K562 (cell line): ENCODE results near the gene FZD4. TPM values are rescaled to one million over a fixed set of nuclear protein-coding genes. Genes with fewer than 3 reads are reported as not detected.

Experiments used
- CHD4 ChIP-seq: fragments of 200-600 bp; sonication (generic); IDR thresholded peaks from 3 replicates; pipeline ENCODE4 v1.6.1; 2012; ENCODE audit warnings: low read depth, mild to moderate bottlenecking, mixed read lengths, low read length, inconsistent platforms; ENCODE audit not compliant: insufficient read depth, insufficient replicate concordance, poor library complexity, severe bottlenecking
- FOXO4 ChIP-seq: fragments of 450-650 bp; formaldehyde crosslinking; IDR thresholded peaks from 2 replicates; pipeline ENCODE4 v1.4.0; 2020; ENCODE audit warnings: mild to moderate bottlenecking, moderate library complexity
- GATA2 ChIP-seq: sonication (generic); formaldehyde crosslinking; IDR thresholded peaks from 2 replicates; pipeline ENCODE4 v1.4.0; 2020; ENCODE audit warnings: mild to moderate bottlenecking, missing genetic modification reagents
- HMG20A ChIP-seq: fragments of 450-650 bp; formaldehyde crosslinking; conservative IDR thresholded peaks from 2 replicates; pipeline ENCODE4 v1.4.0; 2020; ENCODE audit warnings: mild to moderate bottlenecking, mixed read lengths
- KAT7 ChIP-seq: sonication (generic); formaldehyde crosslinking; IDR thresholded peaks from 2 replicates; pipeline ENCODE4 v1.8.0; 2022; ENCODE audit warnings: missing genetic modification reagents, mild to moderate bottlenecking, borderline replicate concordance
- KDM1A ChIP-seq, 2 experiments: fragments of 450-650 bp; IDR thresholded peaks; 2 replicates each; pipeline ENCODE4 v1.6.1; 2016; ENCODE audit warnings: mild to moderate bottlenecking in 2 of 2
- KLF13 ChIP-seq: fragments of 450-650 bp; IDR thresholded peaks from 2 replicates; pipeline ENCODE4 v1.6.1; 2016; ENCODE audit warnings: missing genetic modification characterization, low read depth, mild to moderate bottlenecking, missing compliant biosample characterization, moderate library complexity, borderline replicate concordance
- MYBL2 ChIP-seq, 2 experiments: fragments of 450-650 bp in 1 of 2; sonication (generic) in 1 of 2; formaldehyde crosslinking in 1 of 2; IDR thresholded peaks; 2 replicates each; pipeline versions ENCODE4 v1.6.1 to v1.8.1; 2017 to 2022; ENCODE audit warnings: borderline replicate concordance in 1 of 2, inconsistent platforms in 1 of 2, low read depth in 1 of 2, mild to moderate bottlenecking in 1 of 2, missing genetic modification reagents in 1 of 2, moderate library complexity in 1 of 2
- NR2C2 ChIP-seq, 2 experiments: fragments of 200-800 bp in 1 of 2; sonication (Bioruptor generic) in 1 of 2; sonication (generic) in 1 of 2; formaldehyde crosslinking in 1 of 2; IDR thresholded peaks; 2 replicates each; pipeline versions ENCODE4 v1.6.1 to v1.8.0; 2016 to 2022; ENCODE audit warnings: mild to moderate bottlenecking in 1 of 2, missing compliant biosample characterization in 1 of 2, missing genetic modification characterization in 1 of 2, missing genetic modification reagents in 1 of 2
- NR3C1 ChIP-seq: sonication (generic); formaldehyde crosslinking; IDR thresholded peaks from 2 replicates; pipeline ENCODE4 v1.8.1; 2022; ENCODE audit warnings: missing genetic modification reagents
- PML ChIP-seq: IDR thresholded peaks from 2 replicates; pipeline ENCODE4 v1.6.1; 2012; ENCODE audit warnings: low read length, inconsistent platforms
- PRPF4 ChIP-seq: fragments of 200-400 bp; formaldehyde crosslinking; IDR thresholded peaks from one replicate; pipeline ENCODE4 v1.6.1; 2017; ENCODE audit warnings: low read length, low read depth, mild to moderate bottlenecking; ENCODE audit not compliant: insufficient read depth, poor library complexity, severe bottlenecking
- RHOXF2B ChIP-seq: fragments of 250-450 bp; sonication (Bioruptor Pico); conservative IDR thresholded peaks from 2 replicates; pipeline ENCODE4 v1.5.1; 2021
- SPI1 ChIP-seq: IDR thresholded peaks from 2 replicates; pipeline ENCODE4 v1.6.1; 2011; ENCODE audit warnings: low read depth, low read length, control low read depth, borderline replicate concordance
- TOE1 ChIP-seq, 2 experiments: fragments of 450-650 bp in 1 of 2; sonication (generic) in 1 of 2; formaldehyde crosslinking in 1 of 2; IDR thresholded peaks; 2 replicates each; pipeline versions ENCODE4 v1.7.1 to v1.8.0; 2016 to 2022; ENCODE audit warnings: borderline replicate concordance in 2 of 2, mild to moderate bottlenecking in 2 of 2, antibody characterized with exemption in 1 of 2, inconsistent platforms in 1 of 2, low read depth in 1 of 2, missing genetic modification reagents in 1 of 2, moderate library complexity in 1 of 2
- UBTF ChIP-seq, 2 experiments: IDR thresholded peaks; 2 replicates each; pipeline ENCODE4 v1.6.1; 2012; ENCODE audit warnings: improper control_type of control experiment in 2 of 2, low read depth in 2 of 2, low read length in 2 of 2, borderline replicate concordance in 1 of 2
- ZFP91 ChIP-seq: sonication (generic); formaldehyde crosslinking; IDR thresholded peaks from 2 replicates; pipeline ENCODE4 v1.8.0; 2022; ENCODE audit warnings: mild to moderate bottlenecking, missing genetic modification reagents
- ZNF644 ChIP-seq: fragments of 200-800 bp; sonication (Bioruptor generic); IDR thresholded peaks from 2 replicates; pipeline ENCODE4 v1.6.1; 2016; ENCODE audit warnings: low read depth, missing genetic modification characterization, missing compliant biosample characterization
- ZNF766 ChIP-seq: fragments of 200-800 bp; sonication (Bioruptor generic); conservative IDR thresholded peaks from 2 replicates; pipeline ENCODE4 v1.6.1; 2016; ENCODE audit warnings: missing genetic modification characterization, missing compliant biosample characterization
- ZSCAN32 ChIP-seq: fragments of 450-650 bp; formaldehyde crosslinking; IDR thresholded peaks from 2 replicates; pipeline ENCODE4 v1.4.0; 2020; ENCODE audit warnings: mild to moderate bottlenecking, moderate library complexity
- polyA plus RNA-seq, 8 experiments: library from polyadenylated mRNA; depleted of rRNA in 4 of 8; stranded (reverse) in 5 of 8; unstranded in 3 of 8; fragments of >200 nt; fragmentation: Nextera tagmentation in 2 of 8; fragmentation: Illumina TruSeq in 1 of 8; extraction: Ambion mirVana in 2 of 8; extraction: Trizol in 1 of 8; gene quantifications; 2 replicates each; pipeline versions ENCODE4 v1.2.1 to v1.2.3, GENCODE V29; 2011 to 2014; ENCODE audit warnings: inconsistent platforms in 1 of 8, missing spikeins in 1 of 8
- total RNA-seq, 7 experiments: library from RNA; depleted of rRNA in 6 of 7; stranded (reverse); fragments of >200 nt in 6 of 7; fragmentation: Illumina TruSeq in 2 of 7; extraction: Trizol in 2 of 7; gene quantifications; 2 replicates each; pipeline versions ENCODE4 v1.2.1 to v1.2.3, GENCODE V29; 2011 to 2021; ENCODE audit warnings: low replicate concordance in 1 of 7

Gene FZD4
- total and polyA plus RNA-seq, 9 of the 15 experiments (the other 6 are each of a cell fraction or from before 2014, with no cell fraction given), result 1.2 to 7.9 (median 5.8) TPM

- TF ChIP-seq NR2C2 (CRISPR knock-in tag; IDR thresholded peaks at IDR 0.05), result no peak
- TF ChIP-seq NR2C2 (tag; IDR thresholded peaks at IDR 0.05), result peak; percentile 69
- no peak for TF ChIP-seq NR3C1 (CRISPR knock-in tag)
- no peak for TF ChIP-seq ZFP91 (CRISPR knock-in tag)
- no peak for TF ChIP-seq PRPF4
- TF ChIP-seq HMG20A (CRISPR knock-in tag), result 0 out of 2 replicates have a peak, but pooled peaks have one; percentile 35
- TF ChIP-seq FOXO4, result no peak
- TF ChIP-seq MYBL2 (IDR thresholded peaks at IDR 0.05; ENCODE audit: low read depth), result peak; percentile 42; the same call in 1 of the 2 replicates
- no peak for TF ChIP-seq MYBL2 (CRISPR knock-in tag; IDR thresholded peaks at IDR 0.05; ENCODE audit: borderline replicate concordance)
- peak; percentile 84 for TF ChIP-seq PML
- TF ChIP-seq ZSCAN32, result no peak
- TF ChIP-seq GATA2, result peak; percentile 63; the same call in 1 of the 2 replicates
- TF ChIP-seq KDM1A (IDR thresholded peaks at IDR 0.05), result peak; percentile 70 to 88; a peak in 3 of 4 replicates
- peak; percentile 60; the same call in 1 of the 2 replicates for TF ChIP-seq SPI1
- no peak; the same call in 1 of the 2 replicates for TF ChIP-seq KAT7 (CRISPR knock-in tag)
- TF ChIP-seq ZNF644 (tag), result peak; percentile 58; the same call in 1 of the 2 replicates
- TF ChIP-seq KLF13 (tag), result no peak
- no peak for TF ChIP-seq UBTF (IDR thresholded peaks at IDR 0.05; ENCODE audit: borderline replicate concordance in 1 of 2, low read depth in 2 of 2, low read length in 2 of 2)
- peak; percentile 46; the same call in 1 of the 2 replicates for TF ChIP-seq ZNF766 (CRISPR knock-in tag)
- no peak for TF ChIP-seq CHD4
- peak; percentile 39; the same call in 1 of the 2 replicates for TF ChIP-seq TOE1 (IDR thresholded peaks at IDR 0.05; ENCODE audit: borderline replicate concordance)
- no peak for TF ChIP-seq TOE1 (CRISPR knock-in tag; IDR thresholded peaks at IDR 0.05; ENCODE audit: borderline replicate concordance, low read depth)
- no peak for TF ChIP-seq RHOXF2B (CRISPR knock-in tag)
Observed at GRCh38 chr11:86931548-86932258, 23.5 kb downstream of the FZD4 start (continued).
